Muscle layer of colon (tissue), 2 donors: Measurements from ENCODE around the gene RNF212.

Experiments used
- H3K27ac ChIP-seq: one replicate; pipeline ENCODE4 v1.7.0; 2013; ENCODE audit warnings: low read depth, mild to moderate bottlenecking, low read length, moderate library complexity
- H3K27me3 ChIP-seq, 2 donors: one replicate each; pipeline ENCODE4 v1.7.0; 2013; ENCODE audit warnings: low read length in 2 of 2, mild to moderate bottlenecking in 2 of 2; ENCODE audit not compliant: insufficient read depth in 2 of 2, control insufficient read depth in 1 of 2
- H3K36me3 ChIP-seq: one replicate; pipeline ENCODE4 v1.7.0; 2013; ENCODE audit warnings: mild to moderate bottlenecking, low read length; ENCODE audit not compliant: insufficient read depth
- H3K4me1 ChIP-seq: one replicate; pipeline ENCODE4 v1.7.0; 2013; ENCODE audit warnings: mild to moderate bottlenecking, low read length; ENCODE audit not compliant: insufficient read depth
- H3K4me3 ChIP-seq, 2 donors: one replicate each; pipeline ENCODE4 v1.7.0; 2013; ENCODE audit warnings: low read length in 2 of 2, low read depth in 1 of 2, mild to moderate bottlenecking in 1 of 2, moderate library complexity in 1 of 2
- H3K9ac ChIP-seq: one replicate; pipeline ENCODE4 v1.7.0; 2013; ENCODE audit warnings: low read length
- H3K9me3 ChIP-seq: one replicate; pipeline ENCODE4 v1.7.0; 2013; ENCODE audit warnings: mild to moderate bottlenecking, low read length
- donor health status: abdominal sarcoma.
- donor health status: Adenocarcinoma of cecum.

The RNF212 gene

GRCh38 chr4:1086011-1086410 lies 27.4 kb downstream of the RNF212 start:
- no peaks in the 10 kb centered on the region for H3K4me1 ChIP-seq
- no peak overlapping the region for H3K4me3 ChIP-seq
- peaks cover 0 to 4% of the 10 kb centered on the region in 2 donors for H3K27me3 ChIP-seq
- H3K9me3 ChIP-seq, result no peaks in the 10 kb centered on the region
- H3K27ac ChIP-seq, result no peak overlapping the region
- no peak overlapping the region for H3K9ac ChIP-seq
- no peaks in the 10 kb centered on the region for H3K36me3 ChIP-seq

GRCh38 chr4:1085404-1085799 lies 28.0 kb downstream of the RNF212 start:
- no peaks in the 10 kb centered on the region for H3K9me3 ChIP-seq
- no peaks in the 10 kb centered on the region for H3K36me3 ChIP-seq
- no peak overlapping the region for H3K27ac ChIP-seq
- H3K4me1 ChIP-seq, result no peaks in the 10 kb centered on the region
- H3K9ac ChIP-seq, result no peak overlapping the region
- peaks cover 0 to 9% of the 10 kb centered on the region in 2 donors for H3K27me3 ChIP-seq
- H3K4me3 ChIP-seq, result no peak overlapping the region

GRCh38 chr4:1084796-1085403 lies 28.5 kb downstream of the RNF212 start:
- no peak overlapping the region for H3K9ac ChIP-seq
- peaks cover 0 to 11% of the 10 kb centered on the region in 2 donors for H3K27me3 ChIP-seq
- no peaks in the 10 kb centered on the region for H3K4me1 ChIP-seq
- H3K4me3 ChIP-seq, result no peak overlapping the region
- no peaks in the 10 kb centered on the region for H3K36me3 ChIP-seq
- H3K9me3 ChIP-seq, result no peaks in the 10 kb centered on the region
- H3K27ac ChIP-seq, result no peak overlapping the region

- H3K27ac ChIP-seq, result no peak overlapping the region
- no peak overlapping the region for H3K4me3 ChIP-seq
- H3K27me3 ChIP-seq, result peaks cover 0 to 11% of the 10 kb centered on the region in 2 donors
- no peaks in the 10 kb centered on the region for H3K9me3 ChIP-seq
- H3K9ac ChIP-seq, result no peak overlapping the region
- no peaks in the 10 kb centered on the region for H3K36me3 ChIP-seq
- no peaks in the 10 kb centered on the region for H3K4me1 ChIP-seq
Observed at GRCh38 chr4:1084394-1084793, 29.0 kb downstream of the RNF212 start.

- Histone ChIP-seq H3K27me3 (peaks cover 0 to 11% of the 10 kb centered on the region in 2 donors), H3K36me3 (no peaks in the 10 kb centered on the region), H3K4me1 (no peaks in the 10 kb centered on the region), H3K9ac (no peak overlapping the region), H3K27ac (no peak overlapping the region), H3K9me3 (no peaks in the 10 kb centered on the region), H3K4me3 (no peak overlapping the region)
Observed at GRCh38 chr4:1082215-1083182, 30.9 kb downstream of the RNF212 start.

GRCh38 chr4:1081689-1082040 lies 31.7 kb downstream of the RNF212 start:
- H3K4me3 ChIP-seq, result no peak overlapping the region
- peaks cover 0 to 11% of the 10 kb centered on the region in 2 donors for H3K27me3 ChIP-seq
- H3K27ac ChIP-seq, result no peak overlapping the region
- H3K9me3 ChIP-seq, result no peaks in the 10 kb centered on the region
- H3K36me3 ChIP-seq, result no peaks in the 10 kb centered on the region
- no peaks in the 10 kb centered on the region for H3K4me1 ChIP-seq
- no peak overlapping the region for H3K9ac ChIP-seq

- no peaks in the 10 kb centered on the region for H3K9me3 ChIP-seq
- H3K36me3 ChIP-seq, result no peaks in the 10 kb centered on the region
- H3K27ac ChIP-seq, result no peak overlapping the region
- no peak overlapping the region for H3K4me3 ChIP-seq
- H3K9ac ChIP-seq, result no peak overlapping the region
- H3K4me1 ChIP-seq, result no peaks in the 10 kb centered on the region
- peaks cover 0 to 11% of the 10 kb centered on the region in 2 donors for H3K27me3 ChIP-seq
Observed at GRCh38 chr4:1080961-1081688, 32.2 kb downstream of the RNF212 start.

- H3K27me3 ChIP-seq, result peaks cover 0 to 11% of the 10 kb centered on the region in 2 donors
- no peak overlapping the region for H3K4me3 ChIP-seq
- no peak overlapping the region for H3K9ac ChIP-seq
- H3K4me1 ChIP-seq, result no peaks in the 10 kb centered on the region
- H3K36me3 ChIP-seq, result no peaks in the 10 kb centered on the region
- H3K9me3 ChIP-seq, result no peaks in the 10 kb centered on the region
- H3K27ac ChIP-seq, result no peak overlapping the region
Observed at GRCh38 chr4:1080432-1080831, 32.9 kb downstream of the RNF212 start.

GRCh38 chr4:1079711-1080265 lies 33.6 kb downstream of the RNF212 start:
- Histone ChIP-seq H3K27ac (no peak overlapping the region), H3K27me3 (peaks cover 0 to 7% of the 10 kb centered on the region in 2 donors), H3K9me3 (no peaks in the 10 kb centered on the region), H3K9ac (no peak overlapping the region), H3K4me3 (no peak overlapping the region), H3K36me3 (no peaks in the 10 kb centered on the region), H3K4me1 (no peaks in the 10 kb centered on the region)

- Histone ChIP-seq H3K9ac (no peak overlapping the region), H3K9me3 (no peaks in the 10 kb centered on the region), H3K27ac (no peak overlapping the region), H3K4me1 (no peaks in the 10 kb centered on the region), H3K27me3 (peaks cover 0 to 7% of the 10 kb centered on the region in 2 donors), H3K36me3 (no peaks in the 10 kb centered on the region), H3K4me3 (no peak overlapping the region)
Observed at GRCh38 chr4:1078490-1078889, 34.9 kb downstream of the RNF212 start.
